ENCODE results near the gene ENGASE.

GRCh38 chr17:79083191-79083971 lies 8.8 kb downstream of the ENGASE start:
- no peak for TF ChIP-seq CTCF (conservative IDR thresholded peaks at IDR 0.05 in 1 of 2, IDR thresholded peaks at IDR 0.05 in 1 of 2; ENCODE audit: extremely low read depth in 1 of 2, insufficient read depth in 1 of 2, low read depth in 1 of 2, low read length in 2 of 2)
- no peak for TF ChIP-seq EZH2 (IDR thresholded peaks at IDR 0.05; ENCODE audit: borderline replicate concordance, low read length)
